Muscle of arm (tissue), 12 donors: ENCODE data around the gene RBCK1. TPM values are rescaled to one million over a fixed set of nuclear protein-coding genes. Genes with fewer than 3 reads are reported as not detected.
A peak's percentile ranks its signal among the peaks of the same experiment; 100 is the strongest.

Experiments used
- DNase-seq: peaks from one replicate; pipeline ENCODE4 v3.0.0-alpha.2; 2013
- polyA plus RNA-seq, 12 donors: library from polyadenylated mRNA; unstranded; fragments of 120-200 nt; gene quantifications; one replicate each; pipeline ENCODE4 v1.2.1, GENCODE V29; 2013; ENCODE audit not compliant: insufficient read length in 12 of 12

RBCK1 gene
- polyA plus RNA-seq, 12 donors = 42.4 to 72.1 (median 49.8) TPM; not detected in 1

- DNase-seq = no peak
Measured at GRCh38 chr20:396252-396618, 11.9 kb upstream of the RBCK1 start.

DNA sequence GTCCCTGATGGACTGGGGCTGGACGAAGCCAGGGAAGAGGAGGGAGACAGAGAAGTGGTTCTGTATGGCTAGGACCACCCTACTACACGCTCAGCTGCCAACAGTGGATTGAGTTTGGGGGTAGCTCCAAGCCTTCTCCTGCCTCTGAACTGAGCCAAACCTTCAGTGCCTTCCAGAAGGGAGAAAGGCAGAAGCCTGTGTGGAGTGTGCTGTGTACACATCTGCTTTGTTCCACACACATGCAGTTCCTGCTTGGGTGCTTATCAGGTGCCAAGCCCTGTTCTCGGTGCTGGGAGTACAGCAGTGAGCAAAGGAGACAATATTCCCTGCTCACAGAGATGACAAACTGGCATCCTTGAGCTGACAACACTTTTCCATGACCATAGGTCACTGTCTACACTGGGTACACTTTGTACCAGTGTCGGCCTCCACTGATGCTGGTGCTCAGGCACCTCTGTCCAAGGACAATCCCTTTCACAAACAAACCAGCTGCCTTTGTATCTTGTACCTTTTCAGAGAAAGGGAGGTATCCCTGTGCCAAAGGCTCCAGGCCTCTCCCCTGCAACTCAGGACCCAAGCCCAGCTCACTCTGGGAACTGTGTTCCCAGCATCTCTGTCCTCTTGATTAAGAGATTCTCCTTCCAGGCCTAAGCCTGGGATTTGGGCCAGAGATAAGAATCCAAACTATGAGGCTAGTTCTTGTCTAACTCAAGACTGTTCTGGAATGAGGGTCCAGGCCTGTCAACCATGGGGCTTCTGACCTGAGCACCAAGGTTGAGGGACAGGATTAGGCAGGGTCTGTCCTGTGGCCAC, 11.3 kb upstream of the RBCK1 start:
- no peak for DNase-seq

DNA sequence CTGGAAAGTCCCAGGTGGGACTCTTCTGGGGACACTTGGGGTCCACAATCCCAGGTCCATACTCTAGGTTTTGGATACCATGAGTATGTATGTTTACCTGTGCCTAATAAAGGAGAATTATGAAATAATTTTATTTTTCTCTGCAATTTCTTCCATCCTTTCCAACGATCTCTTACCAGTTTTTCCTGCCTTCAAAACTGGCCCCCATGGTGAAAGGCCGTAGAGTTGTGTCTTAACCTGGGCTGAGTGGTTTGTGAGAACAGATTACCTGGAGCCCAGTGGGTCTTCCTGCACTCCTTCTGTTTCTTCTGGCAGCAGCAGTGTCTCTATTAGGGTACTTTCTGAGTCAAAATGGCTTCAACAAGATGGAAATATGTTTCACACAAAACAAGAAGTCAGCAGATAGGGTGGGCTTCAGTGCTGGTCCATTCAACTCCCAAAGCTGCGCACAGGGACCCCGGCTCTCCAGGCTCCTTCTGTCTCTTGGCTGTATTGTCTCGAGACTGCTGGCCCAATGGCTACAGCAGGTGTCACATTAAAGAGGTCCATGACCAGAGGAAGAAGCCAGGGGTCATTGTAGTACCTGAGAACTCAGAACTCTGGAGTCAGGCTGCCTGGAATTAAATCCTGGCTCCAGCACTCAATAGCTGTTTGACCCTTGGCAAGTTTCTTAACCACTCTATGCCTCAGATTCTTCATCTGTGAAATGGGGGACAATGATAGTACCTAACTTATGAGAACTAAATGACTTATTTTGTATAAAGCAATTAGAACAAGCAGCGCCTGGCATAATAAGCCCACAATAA, 10.5 kb upstream of the RBCK1 start:
- no peak for DNase-seq

- DNase-seq = no peak
Measured at GRCh38 chr20:399182-399707, 8.9 kb upstream of the RBCK1 start.

GRCh38 chr20:400128-400453, 8.0 kb upstream of the RBCK1 start:
- DNase-seq = no peak

DNA sequence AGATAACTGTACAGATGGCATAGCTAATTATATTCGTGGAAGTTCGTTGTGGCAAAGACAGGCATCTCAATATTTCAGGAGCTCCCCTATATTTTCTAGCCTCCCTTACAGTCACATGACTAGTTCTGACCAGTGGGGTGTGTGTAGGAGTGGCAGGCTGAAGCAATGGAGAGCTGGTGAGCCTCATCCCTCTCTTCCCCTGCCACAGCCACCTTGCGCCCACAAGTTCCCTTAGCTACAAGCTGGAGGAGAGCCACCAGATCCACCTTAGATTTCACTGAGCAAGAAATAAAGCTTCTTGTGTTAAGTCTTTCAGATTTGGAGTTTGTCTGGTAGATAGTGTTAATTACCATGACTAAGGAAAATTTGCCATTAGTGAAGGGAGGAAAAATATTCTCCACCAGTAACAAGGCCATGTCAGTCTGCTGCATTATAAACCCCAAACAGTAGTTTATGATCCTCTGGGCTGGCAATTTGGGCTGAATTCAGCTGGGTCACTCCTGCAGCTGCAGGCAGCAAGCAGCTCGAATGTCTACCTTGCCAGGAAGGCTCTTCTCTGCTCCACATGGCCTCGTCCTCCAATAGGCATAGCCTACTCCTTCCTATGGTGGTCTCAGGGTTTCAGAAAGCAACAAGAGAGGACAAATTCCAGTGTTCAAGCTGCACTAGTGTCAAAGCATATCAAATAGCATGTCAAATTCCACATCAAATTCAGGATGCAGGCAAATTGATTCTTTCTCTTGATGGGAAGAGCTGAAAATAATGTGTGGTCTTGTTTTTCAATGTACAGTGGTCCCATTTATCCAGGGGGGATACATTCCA, 7.4 kb upstream of the RBCK1 start:
- no peak for DNase-seq

- no peak for DNase-seq
Measured at GRCh38 chr20:401682-402495, 6.2 kb upstream of the RBCK1 start.

- no peak for DNase-seq
Measured at GRCh38 chr20:402496-402885, 5.6 kb upstream of the RBCK1 start.

GRCh38 chr20:402898-403581, 5.1 kb upstream of the RBCK1 start:
- no peak for DNase-seq

DNA sequence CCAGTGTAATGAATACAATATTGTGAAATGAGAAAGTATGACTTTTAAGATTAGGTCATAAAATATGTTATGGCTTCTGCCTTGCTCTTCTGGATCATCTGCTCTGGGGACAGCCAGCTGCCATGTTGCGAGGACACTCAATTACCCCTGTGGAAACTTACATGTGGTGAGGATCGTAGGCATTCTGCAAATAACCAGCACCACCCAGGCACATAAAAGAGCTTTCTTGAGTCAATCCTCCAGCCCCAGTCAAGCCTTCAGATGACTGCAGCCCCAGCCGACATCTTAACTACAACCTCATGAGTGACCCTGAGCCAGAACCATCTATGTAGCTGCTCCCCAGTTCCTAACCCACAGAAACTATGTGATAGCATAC, 4.5 kb upstream of the RBCK1 start:
- DNase-seq = no peak

GRCh38 chr20:404088-404487, 4.0 kb upstream of the RBCK1 start:
- no peak for DNase-seq

GRCh38 chr20:406200-407132, 1.6 kb upstream of the RBCK1 start:
- DNase-seq = no peak

DNA sequence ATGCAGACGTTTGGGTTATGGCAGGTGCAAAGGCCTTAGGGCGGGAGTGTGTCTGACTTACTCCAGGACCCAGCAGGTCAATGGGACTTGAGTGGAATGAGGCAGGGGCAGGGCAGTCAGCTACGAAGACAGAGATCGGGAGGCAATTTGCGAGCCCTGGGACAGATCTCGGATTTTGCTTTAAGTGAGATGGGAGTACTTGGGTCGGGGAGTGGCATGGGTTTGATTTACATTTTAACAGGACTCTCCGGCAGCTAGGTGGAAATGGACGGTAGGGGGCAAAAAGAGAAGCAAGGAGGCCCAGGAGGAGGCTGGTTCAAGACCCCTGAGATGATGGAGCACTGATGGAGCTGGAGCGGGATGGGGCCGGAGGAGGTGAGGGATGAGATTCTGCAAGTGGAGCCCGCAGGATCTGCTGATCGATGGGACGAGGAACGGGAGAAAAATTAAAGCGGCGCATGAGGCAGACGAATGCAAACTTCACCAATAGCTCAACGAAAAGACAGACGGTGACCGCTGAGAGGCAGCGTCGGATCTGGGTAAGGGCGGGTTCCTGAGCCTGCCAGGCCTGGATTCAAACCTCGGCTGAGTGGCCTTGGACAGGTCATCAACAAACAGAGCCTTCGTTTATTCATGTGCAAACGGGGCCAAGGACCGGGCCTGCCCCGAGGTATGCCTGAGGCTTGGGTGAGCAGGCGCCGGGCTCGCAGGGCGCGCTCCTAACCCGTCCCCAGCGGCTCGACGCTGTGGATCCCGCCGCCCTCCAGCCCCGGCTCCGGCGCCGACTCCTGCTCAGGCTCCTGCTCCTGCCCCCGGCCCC, 756 bp upstream of the RBCK1 start:
- peak; percentile 79 for DNase-seq

GRCh38 chr20:408843-409696, 971 bp downstream of the RBCK1 start:
- DNase-seq = no peak

- no peak for DNase-seq
Measured at GRCh38 chr20:409697-410559, 1.8 kb downstream of the RBCK1 start.

GRCh38 chr20:412081-412480, 4.0 kb downstream of the RBCK1 start:
- DNase-seq = no peak

- no peak for DNase-seq
Measured at GRCh38 chr20:414161-414560, 6.1 kb downstream of the RBCK1 start.
